Measurements from ENCODE around the gene MEF2C.

GRCh38 chr5:88836195-88836838 lies 46.7 kb downstream of the MEF2C start:
- no peak for TF ChIP-seq CTCF (IDR thresholded peaks at IDR 0.05; ENCODE audit: low read depth, low read length, poor library complexity, severe bottlenecking)
- no peak for TF ChIP-seq EZH2phosphoT487 (IDR thresholded peaks at IDR 0.05; ENCODE audit: borderline replicate concordance, low read length)

Measured in DOHH2 (cell line).